MCF 10A (cell line): ENCODE results near the gene CD44. TPM values are rescaled to one million over a fixed set of nuclear protein-coding genes. Genes with fewer than 3 reads are reported as not detected.
"Not testable (repeated sequence)": the region's sequence is repeated elsewhere in the genome, so short reads cannot be mapped to it uniquely, and the experiment has no call there.

ENCODE experiments used
- BruUV-seq: library from RNA; stranded (reverse); fragments of 400-500 nt; replicated peaks from 2 replicates; lab custom pipeline; 2021; lab: Mats Ljungman, UMichigan
- CTCF ChIA-PET: fragments of 300-600 bp; sonication (Branson Sonifier 250); formaldehyde crosslinking; extraction: SDS; loops from one replicate; lab custom pipeline; 2021; ENCODE audit warnings: antibody characterized with exemption, inconsistent platforms; lab: Yijun Ruan, JAX
- POLR2A ChIA-PET: fragments of 300-600, 350-650 bp; sonication (Branson Sonifier 250); formaldehyde crosslinking; extraction: SDS; loops from one replicate; lab custom pipeline; 2020; ENCODE audit warnings: antibody characterized with exemption, inconsistent platforms; lab: Yijun Ruan, JAX
- DNase-seq: peaks from one replicate; pipeline ENCODE4 v3.0.0-alpha.2; 2018; ENCODE audit not compliant: unreplicated experiment
- H3K27ac Mint-ChIP-seq: one replicate; pipeline ENCODE4 v1.8.0; 2022; ENCODE audit warnings: mild to moderate bottlenecking, low read depth, mixed read lengths; ENCODE audit not compliant: unreplicated experiment
- H3K27me3 Mint-ChIP-seq: one replicate; pipeline ENCODE4 v1.8.0; 2022; ENCODE audit warnings: mixed read lengths; ENCODE audit not compliant: insufficient read depth, unreplicated experiment
- H3K36me3 Mint-ChIP-seq: one replicate; pipeline ENCODE4 v1.8.0; 2022; ENCODE audit warnings: mild to moderate bottlenecking, moderate library complexity, mixed read lengths; ENCODE audit not compliant: insufficient read depth, unreplicated experiment
- H3K4me1 Mint-ChIP-seq: one replicate; pipeline ENCODE4 v1.8.0; 2022; ENCODE audit warnings: mixed read lengths; ENCODE audit not compliant: insufficient read depth, unreplicated experiment
- H3K4me3 Mint-ChIP-seq: one replicate; pipeline ENCODE4 v1.8.0; 2022; ENCODE audit warnings: mild to moderate bottlenecking, moderate library complexity, mixed read lengths; ENCODE audit not compliant: unreplicated experiment
- H3K9me3 Mint-ChIP-seq: one replicate; pipeline ENCODE4 v1.8.0; 2022; ENCODE audit warnings: mixed read lengths; ENCODE audit not compliant: unreplicated experiment
- intact Hi-C: fragments of 100-400 bp; cut with micrococcal nuclease; formaldehyde crosslinking; loops from 2 replicates; pipeline ENCODE4 v1.14.1; 2022
- total RNA-seq: library from RNA; stranded (reverse); gene quantifications from 2 replicates; pipeline ENCODE4 v1.2.3, GENCODE V29; 2022
- TF ChIP-seq, protein P1 (sequence below): fragments of 200-600 bp; IDR thresholded peaks from one replicate; pipeline ENCODE4 v1.8.0; 2022; ENCODE audit warnings: antibody characterized with exemption, mild to moderate bottlenecking; ENCODE audit not compliant: unreplicated experiment

CD44 gene
- total RNA-seq, 1 experiment from 2014 or later, result 446 TPM

DNA sequence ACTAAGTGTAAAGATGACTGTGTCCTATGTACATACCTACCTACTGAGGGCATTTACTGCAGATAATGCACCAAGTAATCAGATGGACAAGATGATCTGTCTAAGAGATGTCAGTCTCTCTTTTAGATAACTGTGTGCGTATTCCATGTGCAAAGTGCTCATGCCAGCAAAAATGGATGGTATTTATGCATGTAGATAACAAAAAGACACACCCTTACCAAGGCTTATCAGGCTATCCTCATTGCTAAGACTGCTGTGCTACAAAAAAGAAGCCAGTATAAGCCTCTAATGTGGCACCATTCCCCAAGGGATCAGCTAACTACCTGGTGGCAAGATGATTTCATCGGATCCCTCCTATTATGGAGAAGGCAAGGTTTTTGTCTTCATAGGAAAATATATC is 34.3 kb upstream of the CD44 start:
- H3K36me3 Mint-ChIP-seq, result no peaks in the 10 kb centered on the region
- TF ChIP-seq, protein P1, sequence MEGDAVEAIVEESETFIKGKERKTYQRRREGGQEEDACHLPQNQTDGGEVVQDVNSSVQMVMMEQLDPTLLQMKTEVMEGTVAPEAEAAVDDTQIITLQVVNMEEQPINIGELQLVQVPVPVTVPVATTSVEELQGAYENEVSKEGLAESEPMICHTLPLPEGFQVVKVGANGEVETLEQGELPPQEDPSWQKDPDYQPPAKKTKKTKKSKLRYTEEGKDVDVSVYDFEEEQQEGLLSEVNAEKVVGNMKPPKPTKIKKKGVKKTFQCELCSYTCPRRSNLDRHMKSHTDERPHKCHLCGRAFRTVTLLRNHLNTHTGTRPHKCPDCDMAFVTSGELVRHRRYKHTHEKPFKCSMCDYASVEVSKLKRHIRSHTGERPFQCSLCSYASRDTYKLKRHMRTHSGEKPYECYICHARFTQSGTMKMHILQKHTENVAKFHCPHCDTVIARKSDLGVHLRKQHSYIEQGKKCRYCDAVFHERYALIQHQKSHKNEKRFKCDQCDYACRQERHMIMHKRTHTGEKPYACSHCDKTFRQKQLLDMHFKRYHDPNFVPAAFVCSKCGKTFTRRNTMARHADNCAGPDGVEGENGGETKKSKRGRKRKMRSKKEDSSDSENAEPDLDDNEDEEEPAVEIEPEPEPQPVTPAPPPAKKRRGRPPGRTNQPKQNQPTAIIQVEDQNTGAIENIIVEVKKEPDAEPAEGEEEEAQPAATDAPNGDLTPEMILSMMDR, result no peak
- H3K4me3 Mint-ChIP-seq, result no peak overlapping the region
- no peaks in the 10 kb centered on the region for H3K27me3 Mint-ChIP-seq
- intact Hi-C loops, result no loop called here
- ChIA-PET POLR2A (interaction anchor here (0.9 kb wide), 1 partner anchor 11 kb away, joined by 4 read pairs; no protein-coding TSS in a partner anchor), CTCF (no interaction called here)
- peaks cover 7% of the 10 kb centered on the region for H3K4me1 Mint-ChIP-seq
- H3K27ac Mint-ChIP-seq, result no peak overlapping the region
- DNase-seq, result no peak
- no peaks in the 10 kb centered on the region for H3K9me3 Mint-ChIP-seq
- no TSS peak for BruUV-seq

DNA sequence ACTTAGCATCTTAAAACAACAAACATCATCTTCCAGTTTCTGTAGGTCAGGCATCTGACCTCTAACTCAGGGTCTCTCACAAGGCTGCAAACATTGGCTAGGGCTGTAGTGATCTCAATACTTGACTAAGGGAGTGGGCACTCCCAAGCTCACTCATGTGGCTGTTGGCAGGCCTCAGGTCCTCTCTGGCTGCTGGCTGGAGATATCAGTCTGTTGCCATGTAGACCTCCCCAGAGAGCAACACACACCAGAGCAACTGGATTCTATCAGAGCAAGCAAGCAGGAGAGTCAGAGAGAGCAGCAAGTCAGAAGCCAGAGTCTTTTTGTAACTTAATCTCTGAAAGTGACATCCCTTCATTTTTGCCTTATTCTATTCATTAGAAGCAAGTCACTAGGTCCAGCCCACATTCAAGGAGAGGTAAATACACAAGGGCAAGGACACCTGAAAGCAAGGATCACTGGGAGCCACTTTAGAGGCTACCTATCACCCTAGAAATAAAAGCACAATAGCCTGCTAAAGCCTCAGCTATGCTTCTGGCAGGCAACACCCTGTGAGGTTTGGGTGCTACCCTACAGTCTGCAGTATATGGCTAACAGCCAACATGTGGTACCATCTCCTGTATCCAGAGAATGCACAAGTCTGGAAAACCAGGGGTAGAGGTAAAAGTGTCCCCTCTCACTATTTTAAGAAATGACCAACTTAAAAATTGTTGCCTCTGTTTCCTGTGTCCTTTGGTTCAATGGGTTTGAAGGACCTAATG is 33.5 kb upstream of the CD44 start:
- no peak for DNase-seq
- Mint-ChIP-seq H3K36me3 (no peaks in the 10 kb centered on the region), H3K4me3 (no peak overlapping the region), H3K27me3 (no peaks in the 10 kb centered on the region), H3K4me1 (peaks cover 7% of the 10 kb centered on the region), H3K9me3 (no peaks in the 10 kb centered on the region), H3K27ac (no peak overlapping the region)
- TF ChIP-seq, protein P1, result no peak
- ChIA-PET CTCF (no interaction called here), POLR2A (interaction anchor here (0.9 kb wide), 1 partner anchor 10 kb away, joined by 4 read pairs; no protein-coding TSS in a partner anchor)
- intact Hi-C loops, result no loop called here
- BruUV-seq, result no TSS peak

DNA sequence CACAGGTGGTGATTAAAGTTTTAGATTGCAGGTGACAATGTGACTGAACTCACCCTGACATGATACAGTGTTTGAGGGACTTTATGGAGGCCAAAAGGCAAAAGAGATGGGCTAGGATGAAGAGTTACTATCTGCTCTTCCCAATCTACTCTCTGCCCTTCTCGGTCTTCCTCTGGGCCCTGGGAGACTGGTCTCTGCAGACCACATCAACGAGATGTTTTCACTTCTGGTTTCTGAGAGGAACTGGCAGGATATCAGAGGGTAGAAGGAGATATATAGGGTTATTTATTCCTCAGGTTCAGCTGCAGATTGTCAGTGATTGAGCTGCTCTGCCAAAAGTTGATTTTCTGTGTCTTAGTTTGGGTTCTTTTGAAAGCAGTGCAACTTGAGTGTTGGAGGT is 32.4 kb upstream of the CD44 start:
- no peaks in the 10 kb centered on the region for H3K9me3 Mint-ChIP-seq
- H3K27ac Mint-ChIP-seq, result no peak overlapping the region
- intact Hi-C loops, result no loop called here
- TF ChIP-seq, protein P1, result no peak
- ChIA-PET POLR2A (no interaction called here), CTCF (interaction anchor here (0.6 kb wide), 1 partner anchor 227 kb away, joined by 3 read pairs; no protein-coding TSS in a partner anchor)
- no TSS peak for BruUV-seq
- peaks cover 18% of the 10 kb centered on the region for H3K4me1 Mint-ChIP-seq
- H3K27me3 Mint-ChIP-seq, result no peaks in the 10 kb centered on the region
- no peak overlapping the region for H3K4me3 Mint-ChIP-seq
- no peaks in the 10 kb centered on the region for H3K36me3 Mint-ChIP-seq
- no peak for DNase-seq

DNA sequence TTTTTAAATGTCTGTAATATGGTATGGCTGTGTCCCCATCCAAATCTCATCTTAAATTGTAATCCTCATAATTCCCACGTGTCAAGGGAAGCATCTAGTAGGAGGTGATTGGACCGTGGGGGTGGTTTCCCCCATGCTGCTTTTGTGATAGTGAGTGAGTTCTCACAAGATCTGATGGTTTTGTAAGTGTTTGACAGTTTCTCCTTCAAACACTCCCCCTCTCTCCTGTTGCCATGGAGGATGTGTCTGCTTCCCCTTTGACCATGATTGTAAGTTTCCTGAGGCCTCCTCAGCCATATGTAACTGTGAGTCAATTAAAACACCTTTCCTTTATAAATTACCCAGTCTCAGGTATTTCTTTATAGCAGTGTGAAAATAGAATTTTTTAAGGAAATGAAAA is 31.1 kb upstream of the CD44 start:
- Mint-ChIP-seq H3K27ac (no peak overlapping the region), H3K36me3 (no peaks in the 10 kb centered on the region), H3K4me1 (peaks cover 31% of the 10 kb centered on the region), H3K9me3 (no peaks in the 10 kb centered on the region), H3K27me3 (no peaks in the 10 kb centered on the region), H3K4me3 (no peak overlapping the region)
- no peak for DNase-seq
- no TSS peak for BruUV-seq
- intact Hi-C loops, result no loop called here
- TF ChIP-seq, protein P1, result no peak
- POLR2A ChIA-PET, result no interaction called here
- CTCF ChIA-PET, result no interaction called here

DNA sequence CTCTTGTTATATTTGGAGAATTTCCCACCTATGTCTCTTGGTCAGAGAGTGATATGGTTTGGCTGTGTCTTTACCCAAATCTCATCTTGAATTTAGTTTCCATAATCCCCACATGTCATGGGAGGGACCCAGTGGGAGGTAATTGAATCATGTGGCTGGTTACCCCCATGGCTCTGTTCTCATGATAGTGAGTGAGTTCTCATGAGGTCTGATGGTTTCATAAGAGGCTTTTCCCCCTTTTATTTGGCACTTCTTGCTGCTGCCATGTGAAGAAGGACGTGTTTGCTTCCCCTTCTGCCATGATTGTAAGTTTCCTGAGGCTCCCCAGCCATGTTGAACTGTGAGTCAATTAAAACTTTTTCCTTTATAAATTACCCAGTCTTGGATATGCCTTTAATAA is 30.6 kb upstream of the CD44 start:
- H3K4me1 Mint-ChIP-seq, result peaks cover 31% of the 10 kb centered on the region
- intact Hi-C loops, BruUV-seq, H3K27ac Mint-ChIP-seq, CTCF ChIA-PET, H3K4me3 Mint-ChIP-seq, DNase-seq, H3K9me3 Mint-ChIP-seq, POLR2A ChIA-PET, H3K27me3 Mint-ChIP-seq, H3K36me3 Mint-ChIP-seq: not testable (repeated sequence)
